Esophagus squamous epithelium (tissue), 5 donors: ENCODE data around the gene ABCB9. TPM values are rescaled to one million over a fixed set of nuclear protein-coding genes. Genes with fewer than 3 reads are reported as not detected.

ENCODE experiments used
- DNase-seq: peaks from one replicate; lab custom pipeline; 2025; lab: John Stamatoyannopoulos, UW
- H3K27ac ChIP-seq, 4 donors: fragments of 200-600 bp; sonication (generic); one replicate each; pipeline ENCODE4 v1.5.1; 2016 to 2019; ENCODE audit warnings: mild to moderate bottlenecking in 1 of 4
- H3K27me3 ChIP-seq, 4 donors: fragments of 200-600 bp; sonication (generic); 1 replicate in 3 of 4; 2 replicates in 1 of 4; pipeline versions ENCODE4 v1.5.1 to v1.6.0; 2017 to 2021; ENCODE audit warnings: antibody characterized with exemption in 1 of 4
- H3K36me3 ChIP-seq, 3 donors: fragments of 200-600 bp; sonication (generic); one replicate each; pipeline ENCODE4 v1.5.1; 2016 to 2019
- H3K4me1 ChIP-seq, 3 donors: fragments of 200-600 bp; sonication (generic); one replicate each; pipeline ENCODE4 v1.5.1; 2017 to 2019
- H3K4me3 ChIP-seq, 4 donors: fragments of 200-600 bp; sonication (generic); 1 replicate in 3 of 4; 2 replicates in 1 of 4; pipeline ENCODE4 v1.5.1; 2016 to 2019; ENCODE audit warnings: mild to moderate bottlenecking in 2 of 4, moderate library complexity in 1 of 4
- H3K9me3 ChIP-seq, 3 donors: fragments of 200-600 bp; sonication (generic); one replicate each; pipeline ENCODE4 v1.5.1; 2016 to 2019
- CTCF ChIP-seq, 6 experiments: fragments of 450-650 bp in 4 of 6; fragments of 200-600 bp in 2 of 6; sonication (generic) in 2 of 6; IDR thresholded peaks; one replicate each; pipeline ENCODE4 v1.5.1; 2016 to 2019; ENCODE audit warnings: antibody characterized with exemption in 6 of 6, mild to moderate bottlenecking in 4 of 6, moderate library complexity in 4 of 6
- POLR2A ChIP-seq, 4 donors: fragments of 450-650 bp; IDR thresholded peaks; one replicate each; pipeline ENCODE4 v1.6.1; 2017; ENCODE audit warnings: antibody characterized with exemption in 4 of 4, mild to moderate bottlenecking in 4 of 4, moderate library complexity in 3 of 4
- WGBS, 2 donors: methylation state at CpG; one replicate each; pipeline ENCODE4 v1.1.5; 2018; 5-methylcytosine and 5-hydroxymethylcytosine counted together
- intact Hi-C: fragments of 100-400 bp; cut with DNase I; formaldehyde crosslinking; loops from one replicate; pipeline ENCODE4 v1.15.0; 2022
- total RNA-seq, 4 donors: library from RNA; depleted of rRNA; stranded (reverse); fragments of >200 nt; gene quantifications; one replicate each; pipeline ENCODE4 v1.1.0, GENCODE V29; 2016
- donor health status: DM: yes; HTN: yes; CAD: no.

ABCB9 gene
- total RNA-seq, 4 donors from 2014 or later, result 2.9 to 5.5 (median 3.3) TPM

DNA sequence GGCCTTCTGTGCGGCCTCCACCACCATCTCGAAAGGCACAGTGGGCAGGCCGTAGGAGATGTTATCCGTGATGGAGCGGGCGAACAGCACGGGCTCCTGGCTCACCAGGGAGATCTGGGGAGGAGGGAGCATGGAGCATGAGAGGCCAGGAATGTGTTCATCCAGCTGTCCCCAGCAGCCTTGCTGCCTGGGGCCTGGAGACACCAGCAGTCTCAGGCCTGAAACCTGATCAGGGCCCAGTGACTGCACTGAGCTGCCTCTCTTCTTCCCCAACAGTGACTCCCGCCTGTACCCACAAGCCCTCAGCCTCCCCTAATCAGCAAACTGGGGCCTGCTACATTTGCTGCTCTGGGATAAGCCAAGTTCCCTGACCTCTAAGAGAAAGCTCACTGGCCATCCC lies 30.9 kb downstream of the ABCB9 start:
- WGBS, 2 donors, result 83% methylated on average over 1 of the region's 8 CpGs; no CpG with 5 or more reads in 1 of the 2 donors
- H3K4me1 ChIP-seq, result no peaks in the 10 kb centered on the region
- no peak overlapping the region for H3K27ac ChIP-seq
- DNase-seq, result no peak
- intact Hi-C loops, result no loop called here
- no peaks in the 10 kb centered on the region for H3K9me3 ChIP-seq
- H3K27me3 ChIP-seq, result no peaks in the 10 kb centered on the region
- TF ChIP-seq POLR2A (IDR thresholded peaks at IDR 0.05) (no peak), CTCF (IDR thresholded peaks at IDR 0.05) (no peak)
- H3K36me3 ChIP-seq, result peaks cover 0 to 32% (median 0%) of the 10 kb centered on the region in 3 donors
- H3K4me3 ChIP-seq, result no peak overlapping the region

- H3K4me1 ChIP-seq, result no peaks in the 10 kb centered on the region
- WGBS, 2 donors, result 53 to 67% methylated on average over 2 to 3 of the region's 3 CpGs
- H3K4me3 ChIP-seq, result no peak overlapping the region
- H3K9me3 ChIP-seq, result no peaks in the 10 kb centered on the region
- intact Hi-C loops, result no loop called here
- peaks cover 0 to 32% (median 0%) of the 10 kb centered on the region in 3 donors for H3K36me3 ChIP-seq
- no peaks in the 10 kb centered on the region for H3K27me3 ChIP-seq
- DNase-seq, result no peak
- H3K27ac ChIP-seq, result no peak overlapping the region
- TF ChIP-seq POLR2A (IDR thresholded peaks at IDR 0.05) (no peak), CTCF (IDR thresholded peaks at IDR 0.05) (no peak)
These were observed 31.5 kb downstream of the ABCB9 start for GRCh38 chr12:122934722-122935121.

GRCh38 chr12:122932207-122932606 lies 34.1 kb downstream of the ABCB9 start:
- intact Hi-C loops, result no loop called here

DNA sequence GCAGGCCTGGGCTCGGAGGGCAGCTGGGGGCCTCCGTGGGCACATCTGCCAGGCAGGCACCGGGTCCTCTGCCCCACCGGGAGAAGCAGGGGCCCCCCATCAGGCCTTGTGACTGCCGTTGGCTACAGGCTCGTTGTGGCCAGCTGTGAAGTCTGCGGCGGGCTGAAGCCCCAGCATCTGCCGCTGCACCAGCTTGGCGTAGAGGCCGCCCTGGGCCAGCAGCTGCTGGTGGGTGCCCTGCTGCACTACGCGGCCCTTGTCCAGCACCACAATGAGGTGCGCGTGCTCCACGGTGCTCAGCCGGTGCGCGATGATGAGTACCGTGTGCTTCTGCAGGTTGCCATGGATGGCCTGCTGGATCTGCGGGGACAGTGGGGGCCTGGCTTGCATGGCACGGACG lies 36.5 kb downstream of the ABCB9 start:
- Histone ChIP-seq H3K4me1 (peaks cover 0 to 11% (median 0%) of the 10 kb centered on the region in 3 donors), H3K27ac (no peak overlapping the region), H3K27me3 (no peaks in the 10 kb centered on the region), H3K4me3 (no peak overlapping the region), H3K36me3 (peaks cover 0 to 19% (median 0%) of the 10 kb centered on the region in 3 donors), H3K9me3 (no peaks in the 10 kb centered on the region)
- DNase-seq, result no peak
- intact Hi-C loops, result no loop called here
- TF ChIP-seq CTCF (IDR thresholded peaks at IDR 0.05) (no peak), POLR2A (IDR thresholded peaks at IDR 0.05) (no peak)
- WGBS, 2 donors, result 91 to 97% methylated on average over 6 to 20 of the region's 23 CpGs

More at GRCh38 chr12:122932207-122932606, 34.1 kb downstream of the ABCB9 start:
- DNase-seq, result no peak
- WGBS, 2 donors, result 90% methylated on average over 2 of the region's 8 CpGs; no CpG with 5 or more reads in 1 of the 2 donors
- Histone ChIP-seq H3K4me3 (no peak overlapping the region), H3K9me3 (no peaks in the 10 kb centered on the region), H3K4me1 (peaks cover 0 to 1% (median 0%) of the 10 kb centered on the region in 3 donors), H3K27ac (no peak overlapping the region), H3K27me3 (no peaks in the 10 kb centered on the region), H3K36me3 (peaks cover 0 to 32% (median 0%) of the 10 kb centered on the region in 3 donors)
- TF ChIP-seq CTCF (IDR thresholded peaks at IDR 0.05) (no peak), POLR2A (IDR thresholded peaks at IDR 0.05) (no peak)

DNA sequence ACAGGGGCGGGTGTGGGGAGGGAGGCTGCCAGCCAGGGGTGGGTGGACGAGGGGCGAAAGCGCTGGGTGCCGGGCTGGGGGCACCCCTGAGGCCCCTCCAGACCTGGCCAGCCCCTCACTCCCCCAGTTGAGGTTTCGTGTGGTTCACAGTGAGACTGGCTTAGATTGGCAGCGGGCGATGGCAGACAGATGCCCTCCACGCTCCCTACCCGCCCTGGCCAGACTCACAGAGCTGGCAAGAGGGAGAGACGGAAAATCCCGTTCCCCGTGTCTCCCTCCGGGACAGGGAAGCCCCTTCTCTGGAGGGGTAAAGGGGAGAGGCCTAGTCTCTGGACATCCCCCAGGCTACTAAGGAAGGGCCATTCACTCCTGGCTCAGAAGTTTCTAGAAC lies 37.1 kb downstream of the ABCB9 start:
- no peak for TF ChIP-seq POLR2A (IDR thresholded peaks at IDR 0.05)
- no peaks in the 10 kb centered on the region for H3K9me3 ChIP-seq
- no peak for DNase-seq
- no peak overlapping the region for H3K4me3 ChIP-seq
- intact Hi-C loops, result no loop called here
- H3K4me1 ChIP-seq, result peaks cover 0 to 11% (median 0%) of the 10 kb centered on the region in 3 donors
- H3K27ac ChIP-seq, result no peak overlapping the region
- peaks cover 0 to 17% (median 0%) of the 10 kb centered on the region in 3 donors for H3K36me3 ChIP-seq
- H3K27me3 ChIP-seq, result no peaks in the 10 kb centered on the region
- WGBS, 2 donors, result no CpG with 5 or more reads among the region's 14 CpGs
